ENCODE results near the gene DGLUCY.
"Not testable (repeated sequence)": the region's sequence is repeated elsewhere in the genome, so short reads cannot be mapped to it uniquely, and the experiment has no call there.

DGLUCY gene

DNA sequence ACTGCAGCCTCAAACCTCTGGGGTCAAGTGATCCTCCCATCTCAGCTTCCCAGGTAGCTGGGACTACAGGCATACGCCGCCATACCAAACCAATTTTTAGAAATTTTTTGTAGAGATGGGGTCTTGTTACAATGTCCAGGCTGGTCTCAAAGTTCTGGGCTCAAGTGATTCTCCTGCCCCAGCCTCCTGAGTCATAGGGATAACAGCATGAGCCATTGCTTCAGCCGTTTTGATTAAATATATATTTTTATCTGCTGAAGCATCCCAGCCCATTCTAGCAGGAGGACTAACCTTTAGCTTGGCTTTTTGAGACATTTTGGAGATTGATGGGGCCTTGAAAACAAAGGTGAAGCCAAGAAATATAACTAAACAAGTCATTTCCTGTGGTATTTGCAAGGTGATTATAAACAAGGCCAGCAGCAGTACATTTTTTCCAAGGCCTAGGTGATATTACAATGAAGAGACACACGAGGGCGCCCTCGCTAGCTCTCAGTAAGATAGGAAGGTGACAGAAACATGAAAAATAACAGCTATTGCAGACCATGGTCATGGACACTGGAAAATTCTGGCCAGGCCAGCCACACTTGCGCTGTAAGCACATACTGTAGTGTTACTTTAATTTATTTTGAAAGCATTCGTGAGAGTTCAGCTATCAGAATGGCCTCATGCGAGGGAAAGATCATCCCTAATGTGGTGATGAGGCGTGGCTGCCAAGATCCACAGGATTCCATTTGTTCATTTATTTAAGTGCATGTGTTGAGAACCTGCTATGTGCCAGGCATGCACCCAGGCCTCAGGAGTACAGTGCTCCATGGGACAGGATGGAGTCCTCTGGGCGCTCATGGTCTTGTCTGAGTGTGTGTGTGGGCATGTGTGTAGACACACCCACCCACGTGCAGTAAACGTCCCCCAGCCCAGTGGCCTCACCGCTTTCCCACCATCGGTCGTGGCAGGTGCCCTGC lies 63.5 kb downstream of the DGLUCY start (continued):
- TF ChIP-seq, protein P1, sequence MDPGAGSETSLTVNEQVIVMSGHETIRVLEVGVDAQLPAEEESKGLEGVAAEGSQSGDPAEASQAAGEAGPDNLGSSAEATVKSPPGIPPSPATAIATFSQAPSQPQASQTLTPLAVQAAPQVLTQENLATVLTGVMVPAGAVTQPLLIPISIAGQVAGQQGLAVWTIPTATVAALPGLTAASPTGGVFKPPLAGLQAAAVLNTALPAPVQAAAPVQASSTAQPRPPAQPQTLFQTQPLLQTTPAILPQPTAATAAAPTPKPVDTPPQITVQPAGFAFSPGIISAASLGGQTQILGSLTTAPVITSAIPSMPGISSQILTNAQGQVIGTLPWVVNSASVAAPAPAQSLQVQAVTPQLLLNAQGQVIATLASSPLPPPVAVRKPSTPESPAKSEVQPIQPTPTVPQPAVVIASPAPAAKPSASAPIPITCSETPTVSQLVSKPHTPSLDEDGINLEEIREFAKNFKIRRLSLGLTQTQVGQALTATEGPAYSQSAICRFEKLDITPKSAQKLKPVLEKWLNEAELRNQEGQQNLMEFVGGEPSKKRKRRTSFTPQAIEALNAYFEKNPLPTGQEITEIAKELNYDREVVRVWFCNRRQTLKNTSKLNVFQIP (CRISPR knock-in tag; IDR thresholded peaks at IDR 0.05; ENCODE audit: borderline replicate concordance, low read depth) = no peak
- TF ChIP-seq ARNTL (CRISPR knock-in tag; IDR thresholded peaks at IDR 0.05; ENCODE audit: borderline replicate concordance, low read depth) = no peak
- no peak for TF ChIP-seq OSR1 (CRISPR knock-in tag; IDR thresholded peaks at IDR 0.05)
- TF ChIP-seq TOX (CRISPR knock-in tag; IDR thresholded peaks at IDR 0.05; ENCODE audit: borderline replicate concordance) = no peak
- TF ChIP-seq, protein P2, sequence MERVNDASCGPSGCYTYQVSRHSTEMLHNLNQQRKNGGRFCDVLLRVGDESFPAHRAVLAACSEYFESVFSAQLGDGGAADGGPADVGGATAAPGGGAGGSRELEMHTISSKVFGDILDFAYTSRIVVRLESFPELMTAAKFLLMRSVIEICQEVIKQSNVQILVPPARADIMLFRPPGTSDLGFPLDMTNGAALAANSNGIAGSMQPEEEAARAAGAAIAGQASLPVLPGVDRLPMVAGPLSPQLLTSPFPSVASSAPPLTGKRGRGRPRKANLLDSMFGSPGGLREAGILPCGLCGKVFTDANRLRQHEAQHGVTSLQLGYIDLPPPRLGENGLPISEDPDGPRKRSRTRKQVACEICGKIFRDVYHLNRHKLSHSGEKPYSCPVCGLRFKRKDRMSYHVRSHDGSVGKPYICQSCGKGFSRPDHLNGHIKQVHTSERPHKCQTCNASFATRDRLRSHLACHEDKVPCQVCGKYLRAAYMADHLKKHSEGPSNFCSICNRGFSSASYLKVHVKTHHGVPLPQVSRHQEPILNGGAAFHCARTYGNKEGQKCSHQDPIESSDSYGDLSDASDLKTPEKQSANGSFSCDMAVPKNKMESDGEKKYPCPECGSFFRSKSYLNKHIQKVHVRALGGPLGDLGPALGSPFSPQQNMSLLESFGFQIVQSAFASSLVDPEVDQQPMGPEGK (CRISPR knock-in tag; IDR thresholded peaks at IDR 0.05; ENCODE audit: borderline replicate concordance) = no peak

GRCh38 chr14:91180611-91181010 lies 66.7 kb downstream of the DGLUCY start:
- TF ChIP-seq SNAI2 (CRISPR knock-in tag; IDR thresholded peaks at IDR 0.05) = no peak
- TF ChIP-seq ZNF8 (CRISPR knock-in tag; IDR thresholded peaks at IDR 0.05) = no peak
- TF ChIP-seq OSR1 (CRISPR knock-in tag; IDR thresholded peaks at IDR 0.05) = no peak
- TF ChIP-seq ZNF70 (CRISPR knock-in tag; IDR thresholded peaks at IDR 0.05) = no peak
- no peak for TF ChIP-seq ZFP30 (CRISPR knock-in tag; IDR thresholded peaks at IDR 0.05)
- TF ChIP-seq GLIS3 (CRISPR knock-in tag; IDR thresholded peaks at IDR 0.05) = no peak
- TF ChIP-seq PPARA (CRISPR knock-in tag; IDR thresholded peaks at IDR 0.05; ENCODE audit: borderline replicate concordance) = no peak
- TF ChIP-seq CSDC2 (CRISPR knock-in tag; IDR thresholded peaks at IDR 0.05) = no peak
- no peak for TF ChIP-seq RARB (CRISPR knock-in tag; IDR thresholded peaks at IDR 0.05)
- no peak for TF ChIP-seq ZFP3 (CRISPR knock-in tag; IDR thresholded peaks at IDR 0.05)
- TF ChIP-seq, protein P3, sequence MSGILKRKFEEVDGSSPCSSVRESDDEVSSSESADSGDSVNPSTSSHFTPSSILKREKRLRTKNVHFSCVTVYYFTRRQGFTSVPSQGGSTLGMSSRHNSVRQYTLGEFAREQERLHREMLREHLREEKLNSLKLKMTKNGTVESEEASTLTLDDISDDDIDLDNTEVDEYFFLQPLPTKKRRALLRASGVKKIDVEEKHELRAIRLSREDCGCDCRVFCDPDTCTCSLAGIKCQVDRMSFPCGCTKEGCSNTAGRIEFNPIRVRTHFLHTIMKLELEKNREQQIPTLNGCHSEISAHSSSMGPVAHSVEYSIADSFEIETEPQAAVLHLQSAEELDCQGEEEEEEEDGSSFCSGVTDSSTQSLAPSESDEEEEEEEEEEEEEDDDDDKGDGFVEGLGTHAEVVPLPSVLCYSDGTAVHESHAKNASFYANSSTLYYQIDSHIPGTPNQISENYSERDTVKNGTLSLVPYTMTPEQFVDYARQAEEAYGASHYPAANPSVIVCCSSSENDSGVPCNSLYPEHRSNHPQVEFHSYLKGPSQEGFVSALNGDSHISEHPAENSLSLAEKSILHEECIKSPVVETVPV (CRISPR knock-in tag; IDR thresholded peaks at IDR 0.05) = no peak
- TF ChIP-seq ARNTL (CRISPR knock-in tag; IDR thresholded peaks at IDR 0.05; ENCODE audit: borderline replicate concordance, low read depth) = no peak
- no peak for TF ChIP-seq ZNF565 (CRISPR knock-in tag; conservative IDR thresholded peaks at IDR 0.05; ENCODE audit: low read depth)
- TF ChIP-seq TCF4 (CRISPR knock-in tag; IDR thresholded peaks at IDR 0.05; ENCODE audit: borderline replicate concordance) = no peak
- TF ChIP-seq TSHZ2 (CRISPR knock-in tag; IDR thresholded peaks at IDR 0.05) = no peak
- TF ChIP-seq, protein P1 (CRISPR knock-in tag; IDR thresholded peaks at IDR 0.05; ENCODE audit: borderline replicate concordance, low read depth) = no peak
- TF ChIP-seq BACH2 (CRISPR knock-in tag; IDR thresholded peaks at IDR 0.05; ENCODE audit: borderline replicate concordance) = no peak
- no peak for TF ChIP-seq ESRRG (CRISPR knock-in tag; IDR thresholded peaks at IDR 0.05)
- no peak for ATAC-seq

DNA sequence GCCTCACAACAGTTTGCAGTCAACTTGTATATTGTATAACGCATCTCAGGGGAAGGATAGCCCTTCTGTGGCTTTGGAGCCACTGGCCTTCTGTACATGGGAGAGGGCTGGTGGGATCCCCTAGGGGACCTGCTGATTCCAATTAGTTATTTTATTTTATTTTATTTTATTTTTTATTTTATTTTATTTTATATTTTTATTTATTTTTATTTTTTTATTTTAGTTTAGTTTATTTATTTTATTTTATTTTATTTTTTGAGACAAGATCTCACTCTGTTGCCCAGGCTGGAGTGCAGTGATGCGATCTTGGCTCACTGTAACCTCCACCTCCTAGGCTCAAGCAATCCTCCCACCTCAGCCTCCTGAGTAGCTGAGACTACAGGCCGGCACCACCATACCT lies 68.9 kb downstream of the DGLUCY start:
- not testable (repeated sequence) for ATAC-seq

Measured in SK-N-SH treated with all-trans-retinoic acid at 6 μM for 48 hours (cell line).